Stomach smooth muscle (tissue), 2 donors: ENCODE data around the gene USP34.

ENCODE experiments used
- H3K27ac ChIP-seq: one replicate; pipeline ENCODE4 v1.7.0; 2013; ENCODE audit warnings: mild to moderate bottlenecking, low read length, inconsistent platforms
- H3K27me3 ChIP-seq, 2 donors: one replicate each; pipeline ENCODE4 v1.7.0; 2013; ENCODE audit warnings: low read length in 2 of 2; ENCODE audit not compliant: insufficient read depth in 2 of 2, control insufficient read depth in 1 of 2
- H3K36me3 ChIP-seq, 2 donors: one replicate each; pipeline ENCODE4 v1.7.0; 2013; ENCODE audit warnings: low read length in 2 of 2; ENCODE audit not compliant: control insufficient read depth in 2 of 2, insufficient read depth in 2 of 2
- H3K4me1 ChIP-seq: one replicate; pipeline ENCODE4 v1.7.0; 2013; ENCODE audit warnings: low read length; ENCODE audit not compliant: control insufficient read depth, insufficient read depth
- H3K4me3 ChIP-seq, 2 donors: one replicate each; pipeline ENCODE4 v1.7.0; 2013; ENCODE audit warnings: low read length in 2 of 2
- H3K9ac ChIP-seq, 2 donors: one replicate each; pipeline ENCODE4 v1.7.0; 2013; ENCODE audit warnings: low read length in 2 of 2, mild to moderate bottlenecking in 1 of 2
- H3K9me3 ChIP-seq, 2 donors: one replicate each; pipeline ENCODE4 v1.7.0; 2013; ENCODE audit warnings: low read length in 2 of 2; ENCODE audit not compliant: control insufficient read depth in 2 of 2
- donor health status: healthy.
- donor health status: Pancreatic carcinoma.

The USP34 gene

GRCh38 chr2:61272421-61273070, 198.3 kb downstream of the USP34 start:
- Histone ChIP-seq H3K27ac (no peak overlapping the region), H3K9me3 (no peaks in the 10 kb centered on the region), H3K4me3 (no peak overlapping the region), H3K27me3 (no peaks in the 10 kb centered on the region), H3K4me1 (no peaks in the 10 kb centered on the region), H3K9ac (no peak overlapping the region), H3K36me3 (peaks cover 7 to 9% of the 10 kb centered on the region in 2 donors)

DNA sequence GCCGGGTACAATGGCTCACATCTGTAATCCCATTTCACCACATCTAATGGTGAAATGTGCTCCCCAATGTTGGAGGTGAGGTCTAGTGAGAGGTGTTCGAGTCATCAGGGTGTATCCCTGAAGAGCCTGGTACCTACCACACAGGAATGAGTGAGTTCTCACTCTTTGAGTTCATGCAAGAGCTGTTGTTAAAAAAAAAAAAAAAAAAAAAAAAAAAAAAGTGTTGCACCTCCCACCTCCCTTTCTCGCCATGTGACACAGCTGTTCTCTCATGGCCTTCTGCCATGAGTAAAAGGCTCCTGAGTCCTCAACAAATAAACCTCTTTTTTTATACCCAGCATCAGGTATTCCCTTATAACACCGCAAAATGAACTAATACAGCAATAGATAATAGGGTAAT, 202.6 kb downstream of the USP34 start:
- peaks cover 12 to 17% of the 10 kb centered on the region in 2 donors for H3K36me3 ChIP-seq

GRCh38 chr2:61266632-61267505, 204.0 kb downstream of the USP34 start:
- H3K9ac ChIP-seq, result no peak overlapping the region
- H3K27ac ChIP-seq, result no peak overlapping the region
- H3K36me3 ChIP-seq, result peaks cover 12 to 14% of the 10 kb centered on the region in 2 donors
- H3K9me3 ChIP-seq, result no peaks in the 10 kb centered on the region
- no peak overlapping the region for H3K4me3 ChIP-seq
- H3K4me1 ChIP-seq, result no peaks in the 10 kb centered on the region
- no peaks in the 10 kb centered on the region for H3K27me3 ChIP-seq

More for the DNA sequence above, 202.6 kb downstream of the USP34 start:
- Histone ChIP-seq H3K4me3 (no peak overlapping the region), H3K4me1 (no peaks in the 10 kb centered on the region), H3K9me3 (no peaks in the 10 kb centered on the region), H3K27ac (no peak overlapping the region), H3K9ac (no peak overlapping the region), H3K27me3 (no peaks in the 10 kb centered on the region)

GRCh38 chr2:61263830-61264229, 207.1 kb downstream of the USP34 start:
- no peaks in the 10 kb centered on the region for H3K4me1 ChIP-seq
- peaks cover 12 to 14% of the 10 kb centered on the region in 2 donors for H3K36me3 ChIP-seq
- no peak overlapping the region for H3K27ac ChIP-seq
- no peaks in the 10 kb centered on the region for H3K27me3 ChIP-seq
- no peak overlapping the region for H3K9ac ChIP-seq
- no peak overlapping the region for H3K4me3 ChIP-seq
- no peaks in the 10 kb centered on the region for H3K9me3 ChIP-seq

GRCh38 chr2:61262699-61263098, 208.2 kb downstream of the USP34 start:
- H3K27me3 ChIP-seq, result no peaks in the 10 kb centered on the region
- no peaks in the 10 kb centered on the region for H3K4me1 ChIP-seq
- no peak overlapping the region for H3K4me3 ChIP-seq
- H3K9me3 ChIP-seq, result no peaks in the 10 kb centered on the region
- no peak overlapping the region for H3K9ac ChIP-seq
- H3K27ac ChIP-seq, result no peak overlapping the region
- H3K36me3 ChIP-seq, result peaks cover 19 to 21% of the 10 kb centered on the region in 2 donors

- H3K4me3 ChIP-seq, result no peak overlapping the region
- no peaks in the 10 kb centered on the region for H3K9me3 ChIP-seq
- H3K4me1 ChIP-seq, result no peaks in the 10 kb centered on the region
- no peaks in the 10 kb centered on the region for H3K27me3 ChIP-seq
- peaks cover 14 to 26% of the 10 kb centered on the region in 2 donors for H3K36me3 ChIP-seq
- no peak overlapping the region for H3K9ac ChIP-seq
- H3K27ac ChIP-seq, result no peak overlapping the region
These were observed 213.4 kb downstream of the USP34 start for GRCh38 chr2:61257446-61257845.

DNA sequence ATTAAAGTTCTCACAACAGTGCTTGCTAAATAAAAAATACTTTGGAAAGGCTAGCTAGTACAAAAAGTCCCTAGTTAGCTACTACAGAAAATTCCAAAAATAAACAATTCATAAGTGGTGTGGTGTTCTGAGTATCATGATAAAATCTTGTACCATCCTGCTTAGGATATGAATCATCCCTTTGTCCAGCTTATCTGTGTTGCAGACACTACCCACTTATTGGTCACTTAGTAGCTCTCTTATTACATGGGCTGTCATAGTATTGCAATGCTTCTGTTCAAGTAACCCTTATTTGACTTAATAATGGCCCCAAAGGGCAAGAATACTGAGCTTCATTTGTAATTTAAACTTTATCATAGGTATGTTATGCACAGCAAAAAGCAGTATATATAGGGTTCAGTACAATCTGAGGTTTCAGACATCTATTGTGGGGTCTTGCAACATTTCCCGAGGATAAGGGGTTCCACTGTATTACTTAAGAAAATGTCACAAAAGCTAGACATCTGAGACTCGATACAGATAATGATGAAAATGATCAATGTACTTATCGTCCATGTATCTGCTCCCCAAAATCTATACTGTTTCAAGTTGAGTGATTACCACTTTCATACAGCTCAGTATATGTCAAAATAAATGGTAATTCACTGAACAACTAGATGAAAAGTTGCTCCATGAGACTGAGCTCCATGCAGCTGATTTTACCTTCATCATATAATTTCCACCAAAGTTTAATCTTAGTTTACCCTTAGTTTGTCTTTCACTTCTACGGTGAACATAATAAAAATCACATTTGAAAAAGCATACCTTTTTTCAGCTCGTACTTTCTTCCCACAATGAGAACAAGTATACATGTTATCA, 215.1 kb downstream of the USP34 start:
- no peak overlapping the region for H3K9ac ChIP-seq
- H3K27ac ChIP-seq, result no peak overlapping the region
- no peaks in the 10 kb centered on the region for H3K9me3 ChIP-seq
- H3K4me1 ChIP-seq, result no peaks in the 10 kb centered on the region
- H3K36me3 ChIP-seq, result peaks cover 14 to 24% of the 10 kb centered on the region in 2 donors
- H3K4me3 ChIP-seq, result no peak overlapping the region
- no peaks in the 10 kb centered on the region for H3K27me3 ChIP-seq

GRCh38 chr2:61254536-61254935, 216.4 kb downstream of the USP34 start:
- Histone ChIP-seq H3K4me3 (no peak overlapping the region), H3K9me3 (no peaks in the 10 kb centered on the region), H3K27ac (no peak overlapping the region), H3K27me3 (no peaks in the 10 kb centered on the region), H3K4me1 (no peaks in the 10 kb centered on the region), H3K9ac (no peak overlapping the region), H3K36me3 (peaks cover 14 to 24% of the 10 kb centered on the region in 2 donors)

GRCh38 chr2:61253136-61253535, 217.8 kb downstream of the USP34 start:
- Histone ChIP-seq H3K9me3 (no peaks in the 10 kb centered on the region), H3K27ac (no peak overlapping the region), H3K9ac (no peak overlapping the region), H3K27me3 (no peaks in the 10 kb centered on the region), H3K4me1 (no peaks in the 10 kb centered on the region), H3K4me3 (no peak overlapping the region), H3K36me3 (peaks cover 13 to 21% of the 10 kb centered on the region in 2 donors)

DNA sequence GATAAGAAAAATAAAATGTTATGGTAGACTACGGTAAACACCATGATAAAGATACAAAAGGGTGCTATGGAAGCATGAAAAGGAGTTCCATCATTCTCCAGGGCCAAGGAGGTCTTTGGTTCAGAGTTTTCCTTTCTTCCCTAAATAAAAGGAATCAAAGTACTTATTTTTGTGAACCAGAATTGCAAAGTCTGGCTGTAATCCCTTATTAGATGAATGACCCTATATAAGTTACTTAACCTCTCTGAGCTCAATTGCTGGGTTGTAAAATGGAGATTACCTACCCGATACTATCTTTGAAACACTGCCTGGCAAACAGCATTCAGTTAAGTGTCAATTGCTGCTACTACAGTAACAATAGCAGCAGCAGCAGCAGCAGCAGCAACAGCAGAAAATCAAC, 218.9 kb downstream of the USP34 start:
- no peak overlapping the region for H3K27ac ChIP-seq
- no peak overlapping the region for H3K4me3 ChIP-seq
- H3K27me3 ChIP-seq, result no peaks in the 10 kb centered on the region
- no peak overlapping the region for H3K9ac ChIP-seq
- H3K4me1 ChIP-seq, result no peaks in the 10 kb centered on the region
- peaks cover 15 to 19% of the 10 kb centered on the region in 2 donors for H3K36me3 ChIP-seq
- no peaks in the 10 kb centered on the region for H3K9me3 ChIP-seq
